Activated CD4-positive, alpha-beta T cell treated with anti-CD3 and anti-CD28 coated beads, Interleukin-2, Interleukin-6, amounts not matched to agents 100 ng/mL and 50 ng/mL, durations not matched to agents 16 hours and 8 hours (primary cell): ENCODE data around the gene SPSB2.

Source experiments
- DNase-seq: peaks from one replicate; pipeline ENCODE4 v3.0.0-alpha.2; 2020

The SPSB2 gene

GRCh38 chr12:6849976-6850560 lies 23.0 kb downstream of the SPSB2 start:
- DNase-seq, result no peak

DNA sequence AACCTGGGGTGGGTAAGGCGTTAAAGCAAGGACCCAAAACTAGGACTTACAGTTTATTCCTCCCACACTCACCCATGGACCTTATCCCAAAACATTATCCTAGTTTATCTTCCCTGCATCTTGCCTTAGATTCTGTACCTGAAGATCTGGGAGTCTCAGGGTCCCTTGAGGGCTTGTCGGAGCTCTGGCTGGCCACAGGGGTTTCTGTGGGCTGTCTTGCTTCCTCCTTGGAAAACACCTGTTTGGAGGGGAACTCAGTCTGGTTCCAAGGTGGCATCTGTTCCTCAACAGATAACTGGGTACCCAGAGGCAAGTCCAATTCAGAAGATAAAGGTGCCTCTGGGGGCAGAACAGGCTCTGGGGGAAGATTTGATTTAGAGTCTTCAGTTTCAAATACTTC lies 23.7 kb downstream of the SPSB2 start:
- DNase-seq, result no peak

GRCh38 chr12:6847676-6848075 lies 25.4 kb downstream of the SPSB2 start:
- no peak for DNase-seq

- no peak for DNase-seq
Observed at GRCh38 chr12:6846316-6846869, 26.7 kb downstream of the SPSB2 start.

- no peak for DNase-seq
Observed at GRCh38 chr12:6845395-6845794, 27.7 kb downstream of the SPSB2 start.

DNA sequence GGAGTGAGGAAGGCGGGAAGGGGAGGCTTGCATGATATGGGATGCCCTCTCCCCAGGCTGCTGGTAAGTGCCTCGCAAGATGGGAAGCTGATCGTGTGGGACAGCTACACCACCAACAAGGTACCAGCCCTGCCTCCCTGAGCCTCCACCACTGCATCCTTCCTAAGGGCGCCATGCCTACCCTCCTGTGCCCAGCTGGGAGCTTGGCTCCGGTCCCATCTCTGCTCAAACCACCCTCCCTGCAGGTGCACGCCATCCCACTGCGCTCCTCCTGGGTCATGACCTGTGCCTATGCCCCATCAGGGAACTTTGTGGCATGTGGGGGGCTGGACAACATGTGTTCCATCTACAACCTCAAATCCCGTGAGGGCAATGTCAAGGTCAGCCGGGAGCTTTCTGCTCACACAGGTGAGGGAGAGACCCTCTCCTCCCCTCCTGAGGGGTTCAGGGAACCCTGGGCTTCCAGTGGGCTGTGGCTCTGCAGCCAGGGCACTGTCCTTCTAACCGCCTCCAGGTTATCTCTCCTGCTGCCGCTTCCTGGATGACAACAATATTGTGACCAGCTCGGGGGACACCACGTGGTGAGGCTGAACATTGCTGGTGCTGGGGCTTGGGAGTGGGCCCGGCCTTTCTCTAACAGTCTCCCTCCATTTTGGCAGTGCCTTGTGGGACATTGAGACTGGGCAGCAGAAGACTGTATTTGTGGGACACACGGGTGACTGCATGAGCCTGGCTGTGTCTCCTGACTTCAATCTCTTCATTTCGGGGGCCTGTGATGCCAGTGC lies 29.8 kb downstream of the SPSB2 start:
- no peak for DNase-seq

DNA sequence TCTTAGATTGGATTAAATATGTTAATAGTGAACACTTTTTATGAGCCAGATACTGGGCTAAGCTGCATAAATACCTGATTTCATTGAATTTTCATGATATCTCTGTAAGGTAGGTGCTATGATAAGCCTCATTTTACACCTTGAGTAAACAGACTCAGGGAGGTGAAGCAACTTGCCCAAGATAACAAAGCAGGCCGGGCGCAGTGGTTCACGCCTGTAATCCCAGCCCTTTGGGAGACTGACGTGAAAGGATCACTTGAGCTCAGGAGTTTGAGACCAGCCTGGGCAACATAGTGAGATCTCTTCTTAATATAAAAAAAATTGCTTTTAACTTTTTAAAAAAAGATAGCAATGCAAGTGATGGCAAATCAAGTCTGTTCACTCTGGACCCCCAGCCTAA lies 31.0 kb downstream of the SPSB2 start:
- no peak for DNase-seq

GRCh38 chr12:6840761-6841515 lies 32.2 kb downstream of the SPSB2 start, which contains the start of gene GNB3:
TSS of gene GNB3 (plus strand) at chr12:6840925. CDS start at chr12:6841288, 363 bp downstream.
- DNase-seq, result no peak

GRCh38 chr12:6840330-6840729 lies 32.8 kb downstream of the SPSB2 start:
- no peak for DNase-seq

GRCh38 chr12:6839482-6840201 lies 33.5 kb downstream of the SPSB2 start:
- DNase-seq, result no peak

DNA sequence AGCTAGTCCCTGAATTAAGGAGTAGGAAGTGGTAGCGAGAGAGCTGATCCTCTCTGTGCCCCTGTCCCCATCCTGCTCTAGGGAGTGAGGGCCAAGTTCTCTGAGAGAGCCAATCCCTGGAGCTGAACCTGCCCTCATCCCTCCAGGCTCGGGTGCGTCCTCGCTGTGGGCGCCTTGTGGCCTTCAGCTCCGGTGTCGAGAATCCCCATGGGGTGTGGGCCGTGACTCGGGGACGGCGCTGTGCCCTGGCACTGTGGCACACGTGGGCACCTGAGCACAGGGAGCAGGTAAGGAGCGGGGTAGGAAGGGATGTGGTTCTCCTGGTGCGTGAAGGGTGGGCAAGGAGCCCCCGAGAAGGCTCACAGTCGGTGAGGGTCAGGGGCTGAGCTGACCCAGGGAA lies 34.2 kb downstream of the SPSB2 start:
- no peak for DNase-seq

DNA sequence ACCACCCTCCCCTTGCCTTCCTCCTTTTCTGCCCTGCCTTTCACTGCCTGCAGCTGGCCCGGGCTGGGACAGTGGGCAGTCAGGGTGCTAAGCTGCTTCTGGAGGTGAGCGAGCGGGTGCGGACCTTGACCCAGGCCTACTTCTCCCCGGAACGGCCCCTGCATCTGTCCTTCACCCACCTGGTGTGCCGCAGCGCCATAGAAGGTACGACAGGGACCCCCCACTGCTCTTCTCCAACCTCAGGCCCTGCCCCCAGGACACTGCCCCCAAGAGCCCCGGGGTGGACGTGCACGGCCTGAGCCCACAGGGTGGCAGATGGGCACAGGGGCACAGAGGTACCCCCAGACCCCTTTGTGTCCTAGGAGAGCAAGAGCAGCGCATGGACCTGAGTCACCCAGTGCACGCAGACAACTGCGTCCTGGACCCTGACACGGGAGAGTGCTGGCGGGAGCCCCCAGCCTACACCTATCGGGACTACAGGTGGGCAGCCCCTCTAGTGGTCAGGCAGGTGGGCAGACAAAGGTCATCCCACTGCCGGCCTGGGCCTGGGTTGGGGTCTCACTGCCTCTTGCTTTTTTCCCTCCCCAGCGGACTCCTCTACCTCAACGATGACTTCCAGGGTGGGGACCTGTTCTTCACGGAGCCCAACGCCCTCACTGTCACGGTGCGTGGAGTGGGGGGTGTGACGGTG lies 35.6 kb downstream of the SPSB2 start:
- no peak for DNase-seq

DNA sequence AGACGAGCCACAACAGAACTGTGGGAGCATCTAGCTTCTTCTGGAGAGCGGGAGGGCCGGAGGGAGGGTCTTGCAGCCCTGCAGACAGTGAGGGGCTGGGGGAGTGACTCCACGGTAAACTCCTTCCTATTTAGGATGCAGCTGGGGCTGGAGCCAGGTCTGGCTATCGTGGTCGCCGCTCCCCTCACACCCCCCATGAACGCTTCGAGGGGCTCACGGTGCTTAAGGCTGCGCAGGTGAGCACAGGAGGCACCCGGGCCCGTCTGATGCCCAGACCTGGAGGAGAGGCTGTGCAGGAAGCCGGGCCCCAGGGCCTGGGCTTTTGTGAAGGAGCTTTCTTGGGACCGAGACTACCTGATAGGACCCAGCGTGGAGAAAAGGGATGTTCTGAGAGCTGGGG lies 36.3 kb downstream of the SPSB2 start:
- DNase-seq, result no peak

DNA sequence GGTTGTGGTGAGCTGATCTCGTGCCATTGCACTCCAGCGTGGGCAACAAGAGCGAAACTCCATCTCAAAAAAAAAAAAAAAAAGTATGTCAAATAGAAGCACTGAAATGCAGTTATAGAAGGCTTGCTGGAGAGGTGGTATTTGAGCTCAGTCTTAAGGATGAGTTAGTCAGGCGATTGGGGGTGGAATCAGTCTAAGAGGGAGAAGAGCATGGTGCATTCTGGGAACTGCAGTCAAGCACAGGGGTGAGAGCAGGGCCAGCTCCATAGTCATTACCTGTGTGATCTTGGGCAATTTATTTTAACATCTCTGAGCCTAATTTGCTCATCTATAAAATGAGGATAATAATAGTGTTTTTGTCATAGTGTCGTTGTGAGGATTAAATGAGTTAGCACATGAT lies 38.2 kb downstream of the SPSB2 start:
- DNase-seq, result no peak

GRCh38 chr12:6834254-6834653 lies 38.8 kb downstream of the SPSB2 start:
- no peak for DNase-seq

- DNase-seq, result no peak
Observed at GRCh38 chr12:6833189-6833890, 39.8 kb downstream of the SPSB2 start.

DNA sequence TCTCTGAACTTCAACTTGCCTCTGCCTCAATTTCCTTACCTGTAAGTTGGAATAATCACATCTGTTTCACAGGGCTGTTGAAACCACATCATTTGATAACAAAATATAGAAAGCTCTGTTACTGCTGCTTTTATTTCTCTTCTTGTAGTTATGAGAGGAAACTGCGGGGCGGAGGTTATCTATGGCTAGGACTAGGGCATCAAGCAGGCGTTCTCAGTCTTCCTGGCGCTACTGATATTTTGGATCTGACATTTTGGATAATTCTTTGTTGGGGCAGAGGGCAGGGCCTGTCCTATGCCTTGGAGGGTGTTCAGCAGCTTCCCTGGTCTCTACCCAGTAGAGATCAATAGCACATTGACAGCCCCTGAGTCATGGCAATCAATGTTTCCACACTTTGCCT lies 41.0 kb downstream of the SPSB2 start:
- no peak for DNase-seq

- DNase-seq, result no peak
Observed at GRCh38 chr12:6831450-6831995, 41.6 kb downstream of the SPSB2 start.

- no peak for DNase-seq
Observed at GRCh38 chr12:6830999-6831398, 42.1 kb downstream of the SPSB2 start.

GRCh38 chr12:6830286-6830890 lies 42.7 kb downstream of the SPSB2 start:
- DNase-seq, result no peak
